Neural crest cell (in vitro differentiated cells): ENCODE measurements around the gene SLC16A2. TPM values are rescaled to one million over a fixed set of nuclear protein-coding genes. Genes with fewer than 3 reads are reported as not detected.
"Not testable (repeated sequence)": the region's sequence is repeated elsewhere in the genome, so short reads cannot be mapped to it uniquely, and the experiment has no call there.

ENCODE experiments used
- DNase-seq: peaks from one replicate; pipeline ENCODE4 v3.0.0; 2021; ENCODE audit warnings: low read depth, mixed read lengths, low spot score
- H3K27ac Mint-ChIP-seq: one replicate; pipeline ENCODE4 v1.8.0; 2021; ENCODE audit warnings: mild to moderate bottlenecking, mixed read lengths; ENCODE audit not compliant: unreplicated experiment
- H3K27me3 Mint-ChIP-seq: 2 replicates; pipeline ENCODE4 v1.8.0; 2021; ENCODE audit warnings: low read depth, mild to moderate bottlenecking, mixed read lengths
- H3K36me3 Mint-ChIP-seq: 2 replicates; pipeline ENCODE4 v1.8.0; 2021; ENCODE audit warnings: low read depth, mild to moderate bottlenecking, mixed read lengths
- H3K4me1 Mint-ChIP-seq: 2 replicates; pipeline ENCODE4 v1.8.0; 2021; ENCODE audit warnings: mixed read lengths
- H3K4me3 Mint-ChIP-seq: one replicate; pipeline ENCODE4 v1.8.0; 2021; ENCODE audit warnings: mild to moderate bottlenecking, mixed read lengths
- H3K9me3 Mint-ChIP-seq: 2 replicates; pipeline ENCODE4 v1.8.0; 2021; ENCODE audit warnings: mixed read lengths
- total RNA-seq: library from RNA; stranded (reverse); gene quantifications from 2 replicates; pipeline ENCODE4 v1.2.1, GENCODE V29; 2021
- TF ChIP-seq, protein P1 (sequence below): fragments of 200-600 bp; sonication (generic); conservative IDR thresholded peaks from 2 replicates; pipeline ENCODE4 v1.5.0; 2021; ENCODE audit warnings: antibody characterized with exemption, mild to moderate bottlenecking

The SLC16A2 gene
- total RNA-seq, 1 donor from 2014 or later = 19.8 TPM

DNA sequence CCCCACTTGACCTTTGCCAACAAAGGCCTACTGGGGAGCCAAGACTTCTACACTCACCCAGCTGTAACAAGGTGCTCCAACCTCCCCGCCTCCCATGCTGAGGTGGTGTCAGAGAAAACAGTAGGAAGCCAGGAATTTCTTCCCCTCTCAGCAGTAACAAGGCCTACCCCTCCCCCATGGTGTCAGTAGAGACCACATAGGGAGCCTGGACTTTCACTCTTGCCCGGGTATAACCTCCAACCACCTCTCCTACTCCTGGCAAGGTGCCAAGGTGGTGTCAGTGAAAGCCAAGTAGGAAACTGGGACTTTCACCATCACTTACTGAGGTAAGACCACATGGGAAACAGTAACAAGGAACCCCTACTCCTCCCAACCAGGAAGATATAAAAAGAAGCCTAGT, 93.1 kb downstream of the SLC16A2 start:
- H3K4me1 Mint-ChIP-seq = peaks cover 5% of the 10 kb centered on the region
- peaks cover 16% of the 10 kb centered on the region for H3K36me3 Mint-ChIP-seq
- no peak overlapping the region for H3K4me3 Mint-ChIP-seq
- no peak for DNase-seq
- H3K27me3 Mint-ChIP-seq = no peaks in the 10 kb centered on the region
- peaks cover 12% of the 10 kb centered on the region for H3K9me3 Mint-ChIP-seq
- TF ChIP-seq, protein P1, sequence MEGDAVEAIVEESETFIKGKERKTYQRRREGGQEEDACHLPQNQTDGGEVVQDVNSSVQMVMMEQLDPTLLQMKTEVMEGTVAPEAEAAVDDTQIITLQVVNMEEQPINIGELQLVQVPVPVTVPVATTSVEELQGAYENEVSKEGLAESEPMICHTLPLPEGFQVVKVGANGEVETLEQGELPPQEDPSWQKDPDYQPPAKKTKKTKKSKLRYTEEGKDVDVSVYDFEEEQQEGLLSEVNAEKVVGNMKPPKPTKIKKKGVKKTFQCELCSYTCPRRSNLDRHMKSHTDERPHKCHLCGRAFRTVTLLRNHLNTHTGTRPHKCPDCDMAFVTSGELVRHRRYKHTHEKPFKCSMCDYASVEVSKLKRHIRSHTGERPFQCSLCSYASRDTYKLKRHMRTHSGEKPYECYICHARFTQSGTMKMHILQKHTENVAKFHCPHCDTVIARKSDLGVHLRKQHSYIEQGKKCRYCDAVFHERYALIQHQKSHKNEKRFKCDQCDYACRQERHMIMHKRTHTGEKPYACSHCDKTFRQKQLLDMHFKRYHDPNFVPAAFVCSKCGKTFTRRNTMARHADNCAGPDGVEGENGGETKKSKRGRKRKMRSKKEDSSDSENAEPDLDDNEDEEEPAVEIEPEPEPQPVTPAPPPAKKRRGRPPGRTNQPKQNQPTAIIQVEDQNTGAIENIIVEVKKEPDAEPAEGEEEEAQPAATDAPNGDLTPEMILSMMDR = no peak
- no peak overlapping the region for H3K27ac Mint-ChIP-seq

DNA sequence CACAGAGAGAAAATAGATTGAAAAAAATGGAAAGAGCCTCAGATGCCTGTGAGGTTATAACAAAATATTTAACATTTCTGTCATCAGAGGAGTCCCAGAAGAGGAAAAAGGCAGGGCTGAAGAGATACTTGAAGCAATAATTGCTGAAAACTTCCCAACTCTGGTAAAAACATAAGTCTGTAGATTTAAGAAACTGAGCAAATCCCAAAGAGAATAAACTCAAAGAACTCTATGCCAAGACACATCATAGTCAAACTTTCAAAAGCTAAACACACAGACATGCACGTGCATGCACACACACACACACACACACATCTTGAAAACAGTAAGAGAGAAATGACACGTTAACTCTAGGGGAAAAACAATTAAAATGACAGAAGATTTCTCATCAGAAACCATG, 94.1 kb downstream of the SLC16A2 start:
- no peak for DNase-seq
- TF ChIP-seq, protein P1 = no peak
- no peak overlapping the region for H3K27ac Mint-ChIP-seq
- no peaks in the 10 kb centered on the region for H3K27me3 Mint-ChIP-seq
- peaks cover 19% of the 10 kb centered on the region for H3K36me3 Mint-ChIP-seq
- H3K4me3 Mint-ChIP-seq = no peak overlapping the region
- peaks cover 5% of the 10 kb centered on the region for H3K4me1 Mint-ChIP-seq
- peaks cover 12% of the 10 kb centered on the region for H3K9me3 Mint-ChIP-seq

DNA sequence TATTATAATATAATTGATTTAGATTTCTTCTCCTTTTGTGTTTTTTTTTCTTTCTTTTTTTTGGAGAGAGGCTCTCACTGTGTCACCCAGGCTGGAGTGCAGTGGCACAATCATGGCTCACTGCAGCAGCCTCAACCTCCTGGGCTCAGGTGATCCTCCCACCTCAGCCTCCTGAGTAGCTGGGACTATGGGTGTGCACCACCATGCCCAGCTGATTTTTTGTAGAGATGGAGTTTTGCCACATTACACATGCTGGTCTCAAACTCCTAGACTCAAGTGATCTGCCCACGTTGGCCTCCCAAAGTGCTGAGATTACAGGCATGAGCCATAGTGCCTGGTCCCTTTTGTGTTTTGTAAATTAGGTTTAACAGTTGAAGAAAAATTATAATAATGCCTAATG, 94.7 kb downstream of the SLC16A2 start:
- H3K27ac Mint-ChIP-seq, H3K4me3 Mint-ChIP-seq, DNase-seq, H3K4me1 Mint-ChIP-seq, H3K9me3 Mint-ChIP-seq, H3K27me3 Mint-ChIP-seq: not testable (repeated sequence)
- H3K36me3 Mint-ChIP-seq = peaks cover 19% of the 10 kb centered on the region

DNA sequence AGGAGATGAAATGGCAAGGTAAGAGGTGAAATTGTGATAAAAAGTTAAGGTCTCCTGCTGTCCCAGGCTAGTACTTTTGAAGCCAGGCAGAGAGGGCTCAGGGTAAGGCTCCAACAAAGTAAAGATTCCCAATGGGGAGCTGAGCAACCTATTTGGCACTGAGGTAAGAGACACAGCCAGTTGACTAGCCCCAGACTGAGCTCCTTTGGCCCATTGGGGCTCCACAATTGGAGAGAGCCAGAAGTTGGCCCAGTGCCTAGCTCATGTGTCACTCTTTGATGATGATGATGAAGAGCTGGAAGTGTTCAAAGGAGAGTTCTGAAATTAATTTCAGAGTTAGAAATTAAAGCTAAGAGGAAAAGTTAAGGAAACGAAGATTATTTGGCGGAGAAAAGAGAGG, 98.6 kb downstream of the SLC16A2 start:
- no peak overlapping the region for H3K27ac Mint-ChIP-seq
- TF ChIP-seq, protein P1 = no peak
- H3K27me3 Mint-ChIP-seq = no peaks in the 10 kb centered on the region
- peaks cover 20% of the 10 kb centered on the region for H3K36me3 Mint-ChIP-seq
- H3K4me3 Mint-ChIP-seq = no peak overlapping the region
- DNase-seq = no peak
- no peaks in the 10 kb centered on the region for H3K4me1 Mint-ChIP-seq
- H3K9me3 Mint-ChIP-seq = peaks cover 9% of the 10 kb centered on the region

DNA sequence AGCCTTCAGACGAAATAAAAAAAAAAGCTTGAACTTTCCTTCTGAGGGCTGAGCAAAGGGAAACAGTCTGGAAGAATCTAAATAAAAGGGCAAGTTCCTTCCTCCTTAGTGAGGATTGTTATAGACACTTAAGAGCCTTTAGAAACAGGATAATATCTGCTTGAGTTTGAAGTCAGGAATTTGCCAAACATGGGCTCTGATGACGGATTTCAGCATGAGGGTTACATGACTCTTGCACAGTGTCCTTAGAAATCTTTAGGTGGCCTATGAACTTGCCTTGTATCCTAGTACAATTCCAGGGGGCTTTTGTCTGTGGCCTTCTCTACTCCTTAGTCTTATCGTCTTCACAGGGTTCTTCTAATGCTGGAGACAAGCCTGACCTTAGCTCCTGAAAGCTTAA, 99.0 kb downstream of the SLC16A2 start:
- H3K27ac Mint-ChIP-seq = no peak overlapping the region
- DNase-seq = no peak

DNA sequence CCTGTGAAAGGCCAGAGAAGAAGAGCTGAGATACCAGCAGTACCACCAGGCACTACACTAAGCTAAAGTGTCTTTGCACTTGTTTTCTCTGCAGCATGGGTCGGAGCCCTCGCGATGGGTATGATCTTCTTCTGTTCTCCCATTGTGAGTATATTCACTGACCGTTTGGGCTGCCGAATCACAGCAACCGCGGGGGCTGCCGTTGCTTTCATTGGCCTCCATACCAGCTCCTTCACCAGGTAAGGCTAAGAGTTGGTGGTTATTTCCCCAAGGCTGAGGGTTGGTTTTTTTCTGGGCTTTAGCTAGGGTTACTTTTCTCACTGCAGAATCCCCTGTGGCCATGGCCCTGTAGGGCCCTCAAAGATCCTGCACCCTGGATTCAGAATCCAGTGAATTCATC, 99.6 kb downstream of the SLC16A2 start:
- Mint-ChIP-seq H3K4me1 (no peaks in the 10 kb centered on the region), H3K4me3 (no peak overlapping the region), H3K9me3 (peaks cover 9% of the 10 kb centered on the region), H3K36me3 (peaks cover 19% of the 10 kb centered on the region), H3K27me3 (no peaks in the 10 kb centered on the region), H3K27ac (peak overlapping the region; percentile 64)
- TF ChIP-seq, protein P1 = no peak
- DNase-seq = no peak

More for the DNA sequence above, 99.0 kb downstream of the SLC16A2 start:
- Mint-ChIP-seq H3K9me3 (peaks cover 9% of the 10 kb centered on the region), H3K36me3 (peaks cover 19% of the 10 kb centered on the region), H3K27me3 (no peaks in the 10 kb centered on the region), H3K4me1 (no peaks in the 10 kb centered on the region), H3K4me3 (no peak overlapping the region)
- TF ChIP-seq, protein P1 = no peak
